B cell (primary cell): ENCODE measurements around the gene KLHL13.

Experiments used
- CTCF ChIP-seq: fragments of 200-600 bp; IDR thresholded peaks from one replicate; pipeline ENCODE4 v1.8.0; 2022; ENCODE audit warnings: antibody characterized with exemption, mild to moderate bottlenecking
- EZH2 ChIP-seq: IDR thresholded peaks from 2 replicates; pipeline ENCODE4 v1.6.1; 2012; ENCODE audit warnings: borderline replicate concordance, low read depth, mild to moderate bottlenecking, moderate library complexity, low read length; ENCODE audit not compliant: insufficient read depth, poor library complexity, severe bottlenecking

- TF ChIP-seq CTCF: no peak
- TF ChIP-seq EZH2: no peak
Measured at GRCh38 chrX:117860517-117860916, 256.1 kb downstream of the KLHL13 start.
